ENCODE results near the gene ZNFX1.
"Not testable (repeated sequence)": the region's sequence is repeated elsewhere in the genome, so short reads cannot be mapped to it uniquely, and the experiment has no call there.

- TF ChIP-seq, protein P1, sequence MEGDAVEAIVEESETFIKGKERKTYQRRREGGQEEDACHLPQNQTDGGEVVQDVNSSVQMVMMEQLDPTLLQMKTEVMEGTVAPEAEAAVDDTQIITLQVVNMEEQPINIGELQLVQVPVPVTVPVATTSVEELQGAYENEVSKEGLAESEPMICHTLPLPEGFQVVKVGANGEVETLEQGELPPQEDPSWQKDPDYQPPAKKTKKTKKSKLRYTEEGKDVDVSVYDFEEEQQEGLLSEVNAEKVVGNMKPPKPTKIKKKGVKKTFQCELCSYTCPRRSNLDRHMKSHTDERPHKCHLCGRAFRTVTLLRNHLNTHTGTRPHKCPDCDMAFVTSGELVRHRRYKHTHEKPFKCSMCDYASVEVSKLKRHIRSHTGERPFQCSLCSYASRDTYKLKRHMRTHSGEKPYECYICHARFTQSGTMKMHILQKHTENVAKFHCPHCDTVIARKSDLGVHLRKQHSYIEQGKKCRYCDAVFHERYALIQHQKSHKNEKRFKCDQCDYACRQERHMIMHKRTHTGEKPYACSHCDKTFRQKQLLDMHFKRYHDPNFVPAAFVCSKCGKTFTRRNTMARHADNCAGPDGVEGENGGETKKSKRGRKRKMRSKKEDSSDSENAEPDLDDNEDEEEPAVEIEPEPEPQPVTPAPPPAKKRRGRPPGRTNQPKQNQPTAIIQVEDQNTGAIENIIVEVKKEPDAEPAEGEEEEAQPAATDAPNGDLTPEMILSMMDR (IDR thresholded peaks at IDR 0.05; ENCODE audit: borderline replicate concordance, extremely low read depth, low read length, poor library complexity, severe bottlenecking): not testable (repeated sequence)
- not testable (repeated sequence) for TF ChIP-seq EZH2 (IDR thresholded peaks at IDR 0.05; ENCODE audit: borderline replicate concordance, low read depth, low read length, severe bottlenecking)
Observed at GRCh38 chr20:49218739-49219090, 59.1 kb downstream of the ZNFX1 start.
